NCI-H748 (cell line): ENCODE measurements around the gene UFL1.
"Not testable (repeated sequence)": the region's sequence is repeated elsewhere in the genome, so short reads cannot be mapped to it uniquely, and the experiment has no call there.

Source experiments
- DNase-seq: peaks from one replicate; lab custom pipeline; 2025; ENCODE audit not compliant: unreplicated experiment; lab: John Stamatoyannopoulos, UW

UFL1 gene

GRCh38 chr6:96521644-96522464 lies at the start of gene UFL1:
Gene UFL1 (plus strand): TSS chr6:96521806. CDS start chr6:96521874, 68 bp downstream.
- DNase-seq, result peak; percentile 97

GRCh38 chr6:96472291-96472690 lies 49.3 kb upstream of the UFL1 start:
- DNase-seq, result peak; percentile 6

GRCh38 chr6:96478695-96479094 lies 42.9 kb upstream of the UFL1 start:
- no peak for DNase-seq

DNA sequence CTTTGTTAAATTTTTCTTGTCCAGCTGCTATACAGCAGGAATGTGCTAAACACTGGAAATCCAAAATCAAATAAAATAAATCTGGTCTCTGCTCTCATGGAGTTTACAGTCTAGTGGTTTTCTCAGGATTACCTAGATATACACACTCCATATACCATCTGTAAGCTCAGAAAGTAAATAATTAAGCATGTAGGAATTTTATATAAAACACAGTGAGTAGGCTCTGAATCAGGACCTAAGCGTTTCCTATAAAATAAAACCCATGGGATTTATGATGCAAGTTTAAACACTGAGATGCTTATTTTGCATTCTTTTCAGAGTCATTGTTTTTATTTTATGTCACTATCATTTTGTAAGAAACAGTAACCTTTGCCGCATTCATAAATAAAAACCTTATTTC lies 29.7 kb upstream of the UFL1 start:
- DNase-seq, result no peak

DNA sequence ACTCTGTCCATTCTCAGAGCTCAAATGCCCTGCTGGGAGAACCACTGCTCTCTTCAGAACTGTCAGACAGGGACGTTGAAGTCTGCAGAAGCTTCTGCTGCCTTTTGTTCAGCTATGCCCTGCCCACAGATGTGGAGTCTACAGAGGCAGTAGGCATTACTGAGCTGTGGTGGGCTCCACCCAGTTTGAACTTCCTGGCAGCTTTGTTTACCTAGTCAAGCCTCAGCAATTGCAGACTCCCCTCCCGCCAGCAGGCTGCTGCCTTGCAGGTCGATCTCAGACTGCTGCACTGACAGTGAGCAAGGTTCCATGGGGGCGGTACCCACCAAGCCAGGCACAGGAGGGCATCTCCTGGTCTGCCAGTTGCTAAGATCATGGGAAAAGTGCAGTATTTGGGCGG lies 21.8 kb upstream of the UFL1 start:
- peak; percentile 85 for DNase-seq

GRCh38 chr6:96502915-96503314 lies 18.7 kb upstream of the UFL1 start:
- no peak for DNase-seq

DNA sequence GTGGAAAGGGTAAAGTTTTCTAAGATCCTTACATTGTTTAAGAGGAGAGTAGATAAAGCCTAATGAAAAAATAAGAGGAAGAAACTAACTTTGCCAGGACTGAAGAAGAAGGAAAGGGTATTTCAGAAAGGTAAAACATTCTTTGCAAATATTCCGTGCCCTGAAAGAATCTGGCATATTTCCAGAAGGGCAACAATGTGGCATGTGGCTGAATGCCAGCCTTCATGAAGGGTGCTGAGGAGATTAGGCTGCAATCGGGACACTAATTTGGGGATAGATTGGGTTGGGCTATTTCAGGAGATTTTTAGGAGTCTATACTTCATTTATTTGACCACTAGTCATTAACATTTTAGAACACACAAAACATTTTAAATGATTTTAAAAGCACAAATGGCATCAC lies 16.2 kb upstream of the UFL1 start:
- no peak for DNase-seq

- no peak for DNase-seq
These were observed 12.3 kb upstream of the UFL1 start for GRCh38 chr6:96509281-96509680.

DNA sequence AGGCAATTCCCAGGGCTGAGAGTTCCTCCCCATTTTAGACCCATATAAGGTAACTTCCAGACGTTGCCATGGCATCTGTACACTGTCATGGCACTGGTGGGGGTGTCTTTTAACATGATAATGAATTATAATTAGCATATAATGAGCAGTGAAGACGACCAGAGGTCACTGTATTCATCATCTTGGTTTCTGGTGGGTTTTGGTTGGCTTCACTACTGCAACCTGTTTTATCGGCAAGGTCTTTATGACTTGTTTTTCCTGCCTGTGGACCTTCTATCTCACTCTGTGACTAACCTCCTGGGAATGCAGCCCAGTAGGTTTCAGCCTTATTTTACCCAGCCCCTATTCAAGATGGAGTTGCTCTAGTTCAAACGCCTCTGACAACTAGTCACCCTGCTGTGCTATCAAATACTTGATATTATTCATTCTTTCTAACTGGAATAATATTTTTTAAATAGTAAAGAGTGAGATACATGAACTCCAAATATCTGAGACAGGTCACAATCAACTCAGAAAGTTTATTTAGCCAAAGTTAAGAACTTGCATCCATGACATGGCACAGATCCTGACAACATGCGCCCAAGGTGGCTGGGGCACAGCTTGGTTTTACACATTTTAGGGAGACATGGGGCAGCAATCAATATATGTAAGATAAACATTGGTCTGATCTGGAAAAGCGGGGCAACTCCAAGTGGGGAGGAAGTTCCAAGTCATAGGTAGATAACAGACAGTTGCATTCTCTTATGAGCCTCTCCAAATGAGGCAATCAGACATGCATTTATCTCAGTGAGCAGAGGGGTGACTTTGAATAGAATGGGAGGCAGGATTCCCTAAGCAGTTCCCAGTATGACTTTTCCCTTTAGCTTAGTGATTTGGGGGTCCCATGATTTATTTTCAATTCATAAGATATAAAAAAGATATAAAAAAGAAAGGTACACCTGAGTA lies 1.2 kb upstream of the UFL1 start:
- DNase-seq, result peak; percentile 58

DNA sequence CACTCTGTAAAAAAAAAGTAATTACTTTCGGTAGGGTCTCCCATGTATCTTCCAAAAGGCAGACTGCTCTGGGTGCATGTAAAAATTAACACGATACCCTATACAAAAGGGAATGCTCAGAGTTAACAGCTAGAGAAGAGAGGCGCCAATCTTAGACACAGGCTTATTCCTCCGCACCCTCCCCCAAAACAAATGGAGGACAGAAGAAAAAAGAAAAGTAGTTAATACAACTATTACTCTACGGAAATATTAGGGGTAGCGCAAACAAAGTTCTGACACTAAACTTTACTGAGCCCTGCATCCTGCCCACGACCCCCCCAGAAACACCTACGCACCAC lies 331 bp upstream of the UFL1 start:
- peak; percentile 71 for DNase-seq

- DNase-seq, result peak; percentile 49
These were observed 931 bp downstream of the UFL1 start for GRCh38 chr6:96522465-96523009.

- no peak for DNase-seq
These were observed 6.6 kb downstream of the UFL1 start for GRCh38 chr6:96528193-96528592.

DNA sequence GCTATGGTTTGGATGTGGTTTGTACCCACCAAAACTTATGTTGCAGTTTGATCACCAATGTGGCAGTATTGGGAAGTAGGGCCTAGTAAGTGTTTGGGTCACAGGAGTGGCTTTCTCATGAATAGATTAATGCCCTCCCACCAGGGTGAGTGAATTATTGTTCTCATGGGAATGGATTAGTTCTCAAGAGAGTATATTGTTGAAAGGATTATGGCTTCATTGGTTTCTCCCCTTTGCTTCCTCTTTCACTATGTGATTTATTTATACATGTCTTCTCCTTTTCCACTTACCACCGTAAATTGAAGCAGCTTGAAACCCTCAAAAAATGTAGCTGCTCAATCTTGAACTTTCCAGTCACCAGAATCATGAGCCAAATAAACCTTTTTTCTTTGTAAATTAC lies 10.8 kb downstream of the UFL1 start:
- DNase-seq, result no peak

DNA sequence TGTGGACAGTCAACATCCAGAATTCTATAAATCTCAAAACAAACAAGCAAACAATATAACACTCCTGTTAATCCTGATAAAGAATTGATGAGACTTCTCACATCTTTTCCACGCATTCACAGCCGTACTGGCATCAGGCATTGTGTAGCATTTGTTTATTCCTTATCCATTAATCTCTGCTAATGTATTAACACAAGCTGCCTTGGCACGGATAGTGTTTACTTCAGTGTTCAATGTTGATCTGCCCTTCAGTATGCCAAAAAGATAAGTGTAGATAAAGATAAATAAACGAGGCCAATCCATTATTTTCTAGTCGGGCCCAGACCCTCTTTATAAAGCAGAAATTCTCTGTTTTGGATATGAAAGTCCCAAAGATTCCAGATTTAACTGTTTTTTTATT lies 16.1 kb downstream of the UFL1 start:
- DNase-seq, result peak; percentile 54

DNA sequence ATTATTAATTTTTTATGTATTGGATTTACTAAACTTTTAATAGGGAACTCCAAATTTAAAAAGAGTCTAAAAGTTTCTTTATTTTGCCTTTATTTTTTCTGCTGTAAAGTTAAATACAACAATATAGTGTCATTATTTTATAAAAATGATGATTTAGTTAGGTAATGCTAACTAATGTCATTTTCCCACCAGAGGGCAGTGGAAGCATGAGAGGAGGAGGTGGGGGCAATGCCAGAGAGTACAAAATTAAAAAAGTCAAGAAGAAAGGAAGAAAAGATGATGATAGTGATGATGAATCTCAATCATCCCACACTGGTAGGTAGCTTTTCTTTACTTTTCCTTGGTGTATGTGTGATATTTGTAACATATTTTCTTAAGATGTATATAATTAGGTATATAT lies 21.1 kb downstream of the UFL1 start:
- peak; percentile 53 for DNase-seq

DNA sequence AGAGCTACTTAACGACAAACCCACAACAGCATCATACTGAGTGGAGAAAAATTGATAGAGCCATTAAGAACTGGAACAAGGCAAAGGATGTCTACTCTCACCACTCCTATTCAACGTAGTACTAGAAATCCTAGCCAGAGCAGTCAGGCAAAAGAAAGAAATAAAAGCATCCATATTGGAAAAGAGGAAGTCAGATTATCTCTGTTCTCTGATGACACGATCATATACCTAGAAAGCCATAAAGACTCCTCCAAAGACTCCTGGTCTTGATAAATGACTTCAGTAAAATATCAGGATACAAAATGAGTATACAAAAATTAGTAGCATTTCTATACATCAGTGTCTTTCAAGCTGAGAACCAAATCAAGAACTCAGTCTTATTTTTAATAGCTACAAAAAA lies 24.3 kb downstream of the UFL1 start:
- DNase-seq, result no peak

DNA sequence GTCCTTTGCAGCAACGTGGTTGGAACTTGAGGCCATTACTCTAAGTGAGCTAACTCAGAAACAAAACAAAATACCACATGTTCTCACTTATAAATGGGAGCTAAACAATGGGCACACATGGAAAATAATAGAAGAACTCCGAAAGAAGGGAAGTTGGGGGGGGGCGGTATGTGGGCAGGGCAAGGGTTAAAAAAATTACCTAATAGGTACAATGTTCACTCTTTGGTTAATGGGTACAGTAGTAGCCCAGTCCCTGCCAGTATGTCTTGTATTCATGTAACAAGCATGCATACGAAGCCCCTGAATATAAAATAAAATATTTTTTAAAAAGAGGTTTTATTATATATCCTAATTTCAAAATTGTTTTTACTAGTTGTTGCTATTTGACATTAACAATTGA lies 26.0 kb downstream of the UFL1 start:
- no peak for DNase-seq

DNA sequence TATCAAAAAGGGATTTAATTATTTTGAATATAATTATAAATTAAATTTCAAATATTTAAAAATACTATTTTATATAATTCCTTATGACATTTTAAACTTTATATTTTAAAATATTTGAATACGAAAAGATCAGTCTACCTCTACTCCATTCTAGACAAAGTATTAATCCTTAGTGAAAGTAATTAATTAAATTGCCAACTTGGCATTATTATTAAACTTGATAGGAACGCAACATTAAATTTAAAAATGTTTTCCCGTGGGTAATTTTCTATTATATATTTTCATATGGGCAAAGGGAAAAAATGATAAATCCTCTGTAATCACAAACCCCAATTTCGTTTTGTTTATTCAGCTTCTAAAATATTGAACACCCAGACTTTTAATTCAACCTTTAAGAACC lies 33.0 kb downstream of the UFL1 start:
- no peak for DNase-seq

- not testable (repeated sequence) for DNase-seq
These were observed 38.1 kb downstream of the UFL1 start for GRCh38 chr6:96559740-96560139.

DNA sequence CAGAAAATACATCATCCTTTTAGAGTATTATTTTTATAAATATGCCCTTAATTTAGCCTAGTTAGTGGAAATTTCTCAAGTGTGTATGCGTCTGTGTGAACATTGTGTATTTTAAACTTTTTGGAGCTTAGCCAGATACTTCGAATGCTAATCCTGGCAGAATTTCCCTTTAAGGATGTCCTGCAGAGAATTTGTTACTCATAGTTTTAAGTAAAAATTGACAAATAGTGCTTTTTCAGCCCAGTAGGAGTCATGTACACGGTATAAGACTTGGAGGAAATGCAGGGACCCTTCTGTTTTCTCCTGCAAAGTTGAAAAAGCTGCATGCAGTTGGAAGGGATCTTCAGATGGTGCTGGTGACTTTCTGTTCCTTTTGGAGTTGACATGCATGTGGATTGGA lies 41.3 kb downstream of the UFL1 start, which contains the start of gene FHL5:
TSS of gene FHL5 (plus strand) at position 243 of the 400 bp plus-strand sequence. CDS start 40,486 bp downstream, outside the sequence.
- no peak for DNase-seq

- no peak for DNase-seq
These were observed 42.2 kb downstream of the UFL1 start for GRCh38 chr6:96563853-96564252.

DNA sequence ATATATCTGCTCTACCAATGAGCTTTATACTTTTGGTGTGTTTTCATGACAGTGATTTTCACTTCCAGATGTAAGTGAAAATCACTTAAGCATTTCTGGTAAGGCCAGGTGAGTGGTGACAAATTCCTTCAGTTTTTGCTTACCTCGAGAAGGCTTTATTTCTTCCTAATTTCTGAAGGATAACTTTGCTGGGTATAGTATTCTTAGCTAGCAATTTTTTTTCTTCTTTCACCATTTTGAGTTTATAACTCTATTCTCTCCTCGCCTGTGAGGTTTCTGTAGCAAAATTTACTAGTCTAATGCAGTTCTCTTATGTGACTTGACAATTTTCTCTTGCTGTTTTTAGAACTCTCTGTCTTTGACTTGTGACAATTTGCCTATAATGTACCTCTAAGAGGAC lies 48.4 kb downstream of the UFL1 start:
- DNase-seq, result no peak
